Lung (tissue), 12 donors: ENCODE results near the gene RNU6-1. TPM values are rescaled to one million over a fixed set of nuclear protein-coding genes. Genes with fewer than 3 reads are reported as not detected.

Experiments used
- ATAC-seq: fragments of 200-7000 bp; cut with Tn5 transposase; one replicate; pipeline ENCODE4 v1.9.1; 2020; ENCODE audit warnings: moderate number of reproducible peaks; ENCODE audit not compliant: insufficient read depth, low FRiP score
- DNase-seq, 3 donors: peaks; one replicate each; pipeline ENCODE4 v3.0.0-alpha.2; 2013 to 2017
- H3K27ac ChIP-seq, 2 donors: one replicate each; pipeline ENCODE4 v1.5.1; 2013; ENCODE audit warnings: mild to moderate bottlenecking in 2 of 2, moderate library complexity in 2 of 2, control low read depth in 1 of 2, inconsistent platforms in 1 of 2, low read depth in 1 of 2, low read length in 1 of 2
- H3K27me3 ChIP-seq, 3 donors: one replicate each; pipeline ENCODE4 v1.5.1; 2013; ENCODE audit warnings: low read length in 2 of 3; ENCODE audit not compliant: control insufficient read depth in 3 of 3, insufficient read depth in 3 of 3
- H3K36me3 ChIP-seq, 4 donors: one replicate each; pipeline ENCODE4 v1.5.1; 2013; ENCODE audit warnings: low read length in 4 of 4, mild to moderate bottlenecking in 1 of 4, moderate library complexity in 1 of 4; ENCODE audit not compliant: control insufficient read depth in 4 of 4, insufficient read depth in 4 of 4
- H3K4me1 ChIP-seq, 5 donors: one replicate each; pipeline ENCODE4 v1.5.1; 2013; ENCODE audit warnings: low read length in 5 of 5, mild to moderate bottlenecking in 2 of 5, moderate library complexity in 1 of 5; ENCODE audit not compliant: control insufficient read depth in 5 of 5, insufficient read depth in 5 of 5
- H3K4me3 ChIP-seq: one replicate; pipeline ENCODE4 v1.5.1; 2013; ENCODE audit warnings: mild to moderate bottlenecking, control low read depth, moderate library complexity
- H3K9ac ChIP-seq, 2 donors: one replicate each; pipeline ENCODE4 v1.5.1; 2013; ENCODE audit warnings: low read length in 2 of 2, control low read depth in 1 of 2; ENCODE audit not compliant: insufficient read depth in 1 of 2
- H3K9me3 ChIP-seq, 4 donors: one replicate each; pipeline ENCODE4 v1.5.1; 2013; ENCODE audit warnings: low read length in 3 of 4, mild to moderate bottlenecking in 1 of 4, moderate library complexity in 1 of 4; ENCODE audit not compliant: control insufficient read depth in 4 of 4, insufficient read depth in 3 of 4
- WGBS, 2 donors: extraction: QIAGEN DNeasy Blood & Tissue Kit; methylation state at CpG; one replicate each; pipeline ENCODE4 v1.1.7; 2013; 5-methylcytosine and 5-hydroxymethylcytosine counted together
- polyA plus RNA-seq, 2 donors: library from polyadenylated mRNA; stranded (reverse); fragments of 200-250 nt; gene quantifications; one replicate each; pipeline ENCODE4 v1.2.1, GENCODE V29; 2013
- total RNA-seq, 2 donors: library from RNA; depleted of rRNA in 1 of 2; stranded (reverse); fragments of >200 nt in 1 of 2; gene quantifications; one replicate each; pipeline ENCODE4 v1.2.1, GENCODE V29; 2014 to 2021
- TF ChIP-seq, protein P1 (sequence below): IDR thresholded peaks from 2 replicates; pipeline ENCODE4 v1.5.1; 2012; ENCODE audit warnings: mild to moderate bottlenecking; ENCODE audit errors: control extremely low read depth, extremely low read depth
- donor health status: control.
- donor health status: control.
- donor health status: Bipolar disorder and iron deficiency.
- donor health status: healthy.
- donor health status: DM: yes; HTN: yes; CAD: no.

The RNU6-1 gene
- total and polyA plus RNA-seq, 4 donors: not detected

GRCh38 chr15:67863442-67863987 lies 23.7 kb upstream of the RNU6-1 start:
- Histone ChIP-seq H3K9me3 (no peaks in the 10 kb centered on the region), H3K4me3 (no peak overlapping the region), H3K27ac (peak overlapping the region in 1 of 2 donors; percentile 2), H3K27me3 (no peaks in the 10 kb centered on the region), H3K4me1 (peaks cover 0 to 3% (median 0%) of the 10 kb centered on the region in 5 donors), H3K9ac (peak overlapping the region in 1 of 2 donors; percentile 43), H3K36me3 (no peaks in the 10 kb centered on the region)
- ATAC-seq (peak; percentile 95), DNase-seq (peak; percentile 87 to 89 (median 88))
- WGBS, 2 donors: 3 to 4% methylated on average over 29 to 41 of the region's 41 CpGs
- TF ChIP-seq, protein P1, sequence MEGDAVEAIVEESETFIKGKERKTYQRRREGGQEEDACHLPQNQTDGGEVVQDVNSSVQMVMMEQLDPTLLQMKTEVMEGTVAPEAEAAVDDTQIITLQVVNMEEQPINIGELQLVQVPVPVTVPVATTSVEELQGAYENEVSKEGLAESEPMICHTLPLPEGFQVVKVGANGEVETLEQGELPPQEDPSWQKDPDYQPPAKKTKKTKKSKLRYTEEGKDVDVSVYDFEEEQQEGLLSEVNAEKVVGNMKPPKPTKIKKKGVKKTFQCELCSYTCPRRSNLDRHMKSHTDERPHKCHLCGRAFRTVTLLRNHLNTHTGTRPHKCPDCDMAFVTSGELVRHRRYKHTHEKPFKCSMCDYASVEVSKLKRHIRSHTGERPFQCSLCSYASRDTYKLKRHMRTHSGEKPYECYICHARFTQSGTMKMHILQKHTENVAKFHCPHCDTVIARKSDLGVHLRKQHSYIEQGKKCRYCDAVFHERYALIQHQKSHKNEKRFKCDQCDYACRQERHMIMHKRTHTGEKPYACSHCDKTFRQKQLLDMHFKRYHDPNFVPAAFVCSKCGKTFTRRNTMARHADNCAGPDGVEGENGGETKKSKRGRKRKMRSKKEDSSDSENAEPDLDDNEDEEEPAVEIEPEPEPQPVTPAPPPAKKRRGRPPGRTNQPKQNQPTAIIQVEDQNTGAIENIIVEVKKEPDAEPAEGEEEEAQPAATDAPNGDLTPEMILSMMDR: peak; percentile 78

GRCh38 chr15:67862750-67863441 lies 23.1 kb upstream of the RNU6-1 start:
- ATAC-seq: no peak
- peak overlapping the region in 1 of 2 donors; percentile 43 for H3K9ac ChIP-seq

GRCh38 chr15:67861983-67862382 lies 22.1 kb upstream of the RNU6-1 start:
- Histone ChIP-seq H3K4me3 (no peak overlapping the region), H3K27me3 (no peaks in the 10 kb centered on the region), H3K9ac (no peak overlapping the region), H3K27ac (no peak overlapping the region), H3K36me3 (no peaks in the 10 kb centered on the region), H3K4me1 (peaks cover 0 to 3% (median 0%) of the 10 kb centered on the region in 5 donors), H3K9me3 (no peaks in the 10 kb centered on the region)
- TF ChIP-seq, protein P1: no peak
- DNase-seq: no peak
- ATAC-seq: no peak
- 93 to 94% methylated on average over 3 of the region's 3 CpGs for WGBS, 2 donors

More at GRCh38 chr15:67862750-67863441, 23.1 kb upstream of the RNU6-1 start:
- Histone ChIP-seq H3K4me1 (peaks cover 0 to 3% (median 0%) of the 10 kb centered on the region in 5 donors), H3K27ac (no peak overlapping the region), H3K4me3 (no peak overlapping the region), H3K36me3 (no peaks in the 10 kb centered on the region), H3K27me3 (no peaks in the 10 kb centered on the region), H3K9me3 (no peaks in the 10 kb centered on the region)
- TF ChIP-seq, protein P1: no peak
- DNase-seq: no peak
- WGBS, 2 donors: 61% methylated on average over 16 of the region's 16 CpGs
